HG03521 (cell line): ENCODE data around the gene PSME3.
"Not testable (repeated sequence)": the region's sequence is repeated elsewhere in the genome, so short reads cannot be mapped to it uniquely, and the experiment has no call there.

ENCODE experiments used
- ATAC-seq: cut with Tn5 transposase; IDR thresholded peaks from one replicate; pipeline ENCODE4 v1.9.1; 2021; ENCODE audit warnings: mild to moderate bottlenecking, moderate library complexity; ENCODE audit not compliant: unreplicated experiment

PSME3 gene

DNA sequence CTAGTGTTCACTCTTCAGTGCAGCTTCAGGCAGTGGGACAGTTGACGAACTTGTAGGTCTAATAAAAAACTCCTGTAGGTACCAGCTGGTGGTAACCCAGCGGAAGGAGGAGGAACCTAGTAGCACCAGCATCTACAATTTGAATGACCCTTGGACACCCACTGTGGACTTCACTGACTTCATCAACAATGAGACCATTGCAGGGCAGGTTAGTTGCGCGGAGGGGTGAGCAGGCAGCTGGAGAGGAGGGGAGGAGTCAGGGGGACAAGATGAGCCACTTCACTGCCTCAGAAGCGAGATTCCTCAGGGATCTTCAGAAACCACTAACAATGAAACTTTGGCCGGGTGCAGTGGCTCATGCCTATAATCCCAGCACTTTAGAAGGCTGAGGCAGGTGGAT is 40.1 kb downstream of the PSME3 start:
- ATAC-seq = no peak

- ATAC-seq = not testable (repeated sequence)
These were observed 40.9 kb downstream of the PSME3 start for GRCh38 chr17:42873932-42874695.

DNA sequence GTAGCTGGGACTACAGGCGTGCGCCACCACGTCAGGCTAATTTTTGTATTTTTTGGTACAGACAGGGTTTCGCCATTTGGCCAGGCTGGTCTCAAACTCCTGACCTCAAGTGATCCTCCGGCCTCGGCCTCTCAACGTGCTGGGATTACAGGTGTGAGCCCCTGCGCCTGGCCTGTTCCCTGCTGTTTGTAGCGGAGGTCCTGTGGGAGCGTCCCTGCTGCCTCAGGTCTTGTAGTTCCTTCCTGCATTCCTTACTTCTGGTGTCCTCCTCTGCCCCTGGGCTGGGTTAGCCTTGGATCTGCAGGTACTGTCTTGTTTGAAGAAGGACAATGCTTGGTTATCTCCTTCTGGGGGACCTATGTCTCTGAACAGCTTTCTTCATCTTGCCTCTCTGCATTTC is 43.8 kb downstream of the PSME3 start:
- ATAC-seq = no peak

DNA sequence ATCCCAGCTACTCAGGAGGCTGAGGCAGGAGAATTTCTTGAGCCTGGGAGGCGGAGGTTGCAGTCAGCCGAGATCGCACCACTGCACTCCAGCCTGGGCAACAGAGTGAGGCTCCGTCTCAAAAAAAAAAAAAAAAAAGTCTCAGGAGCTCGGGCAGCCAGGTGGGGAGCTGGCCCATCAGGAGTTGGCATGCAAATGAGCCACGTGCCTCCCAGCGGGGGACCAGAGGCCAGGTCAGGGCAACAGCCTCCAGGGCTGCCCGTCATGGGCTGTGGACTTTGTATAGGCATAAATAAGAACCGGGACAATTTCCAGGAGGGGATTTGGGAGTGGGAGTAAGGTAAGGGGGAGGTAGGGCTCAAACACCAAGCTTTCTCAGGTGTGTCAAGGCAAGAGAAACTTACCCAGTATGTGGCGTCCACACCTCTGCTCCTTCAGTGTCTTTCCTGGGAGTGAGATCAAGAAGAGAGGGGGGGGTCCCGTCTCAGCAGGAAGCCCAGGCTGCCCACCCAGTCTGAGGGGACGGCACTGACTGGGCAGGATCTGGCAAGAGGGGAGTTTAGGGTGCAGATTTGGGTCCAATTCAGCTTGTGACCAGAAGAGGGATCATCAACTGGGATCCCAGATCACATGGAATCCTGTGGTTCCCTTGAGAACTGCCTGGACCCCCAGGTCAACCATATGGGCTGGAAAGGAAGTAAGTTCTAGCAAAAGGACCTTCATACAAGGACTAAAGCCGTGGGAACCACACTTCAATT is 45.1 kb downstream of the PSME3 start:
- ATAC-seq = no peak

GRCh38 chr17:42878924-42879595 is 45.9 kb downstream of the PSME3 start:
- no peak for ATAC-seq

DNA sequence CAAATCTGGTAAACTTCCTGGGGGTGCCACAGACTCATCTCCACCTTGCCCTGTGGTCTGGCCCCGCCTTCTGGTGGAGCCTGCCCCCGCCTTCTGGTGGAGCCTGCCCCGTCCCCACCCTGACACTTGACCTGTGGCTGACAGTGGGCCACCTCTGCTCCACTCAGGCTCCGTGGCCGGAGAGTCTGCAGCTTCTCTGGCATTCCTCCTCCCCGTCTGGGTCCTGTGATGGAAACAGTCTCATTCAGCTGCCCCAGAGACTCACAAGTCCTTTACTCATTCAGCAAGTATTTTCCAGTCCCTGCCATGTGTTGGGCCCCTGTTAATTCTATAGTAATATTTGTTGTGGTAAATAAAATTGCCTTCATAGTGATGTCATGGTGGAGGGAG is 46.4 kb downstream of the PSME3 start:
- no peak for ATAC-seq

GRCh38 chr17:42880776-42881310 is 47.6 kb downstream of the PSME3 start:
- ATAC-seq = no peak

DNA sequence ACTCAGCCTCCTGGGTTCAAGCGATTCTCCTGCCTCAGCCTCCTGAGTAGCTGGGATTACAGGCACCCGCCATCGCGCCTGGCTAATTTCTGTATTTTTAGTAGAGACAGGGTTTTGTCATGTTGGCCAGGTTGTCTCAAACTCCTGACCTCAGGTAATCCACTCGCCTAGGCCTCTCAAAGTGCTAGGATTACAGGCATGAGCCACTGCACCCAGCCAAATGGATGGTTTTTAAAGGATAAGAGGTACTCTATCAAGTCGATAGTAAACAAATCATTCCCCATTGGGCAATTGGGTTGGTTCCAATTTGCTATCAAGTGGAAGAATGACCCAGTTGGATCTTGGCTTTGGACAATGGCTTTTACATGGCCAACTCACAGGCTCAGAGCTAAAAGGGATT is 48.5 kb downstream of the PSME3 start:
- not testable (repeated sequence) for ATAC-seq

- no peak for ATAC-seq
These were observed 49.0 kb downstream of the PSME3 start for GRCh38 chr17:42882166-42882565.

DNA sequence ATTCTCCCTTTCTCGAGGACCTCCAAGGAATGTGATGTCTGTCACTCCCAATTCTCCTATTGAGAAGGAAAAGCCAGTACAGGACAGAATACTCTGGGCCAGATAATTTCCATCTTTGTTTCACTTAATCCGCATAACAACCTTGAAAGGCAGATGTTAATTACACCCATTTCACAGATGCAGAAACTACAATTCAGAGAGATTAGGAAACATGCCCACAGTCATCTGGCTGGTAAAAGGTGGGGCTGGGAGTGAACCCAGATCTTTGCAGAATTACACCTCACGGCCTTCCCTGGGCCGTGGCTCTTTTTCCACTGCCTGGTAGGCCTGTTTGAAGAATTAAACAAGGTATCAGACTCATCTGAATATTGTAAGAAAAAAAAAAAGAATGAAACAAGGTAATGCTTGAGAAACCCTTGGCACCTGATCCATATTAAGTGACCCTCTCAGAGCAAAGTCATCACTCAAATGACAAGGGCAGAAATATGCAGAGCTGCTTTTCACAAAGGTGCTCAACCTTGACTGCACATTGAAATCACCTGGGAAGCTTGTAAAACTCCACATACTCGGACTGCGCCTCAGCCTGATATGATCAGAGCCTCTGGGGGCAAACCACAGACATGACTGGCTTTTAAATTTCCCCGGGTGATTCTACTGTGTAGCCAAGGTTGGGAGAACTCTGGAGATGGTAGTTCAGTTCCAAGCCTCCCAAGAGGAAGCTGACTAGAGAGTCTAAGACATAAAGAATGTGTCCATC is 50.8 kb downstream of the PSME3 start:
- no peak for ATAC-seq

- not testable (repeated sequence) for ATAC-seq
These were observed 52.6 kb downstream of the PSME3 start for GRCh38 chr17:42885806-42886205.

- no peak for ATAC-seq
These were observed 53.3 kb downstream of the PSME3 start for GRCh38 chr17:42886283-42887176.

- ATAC-seq = no peak
These were observed 56.6 kb downstream of the PSME3 start for GRCh38 chr17:42889809-42890208.

DNA sequence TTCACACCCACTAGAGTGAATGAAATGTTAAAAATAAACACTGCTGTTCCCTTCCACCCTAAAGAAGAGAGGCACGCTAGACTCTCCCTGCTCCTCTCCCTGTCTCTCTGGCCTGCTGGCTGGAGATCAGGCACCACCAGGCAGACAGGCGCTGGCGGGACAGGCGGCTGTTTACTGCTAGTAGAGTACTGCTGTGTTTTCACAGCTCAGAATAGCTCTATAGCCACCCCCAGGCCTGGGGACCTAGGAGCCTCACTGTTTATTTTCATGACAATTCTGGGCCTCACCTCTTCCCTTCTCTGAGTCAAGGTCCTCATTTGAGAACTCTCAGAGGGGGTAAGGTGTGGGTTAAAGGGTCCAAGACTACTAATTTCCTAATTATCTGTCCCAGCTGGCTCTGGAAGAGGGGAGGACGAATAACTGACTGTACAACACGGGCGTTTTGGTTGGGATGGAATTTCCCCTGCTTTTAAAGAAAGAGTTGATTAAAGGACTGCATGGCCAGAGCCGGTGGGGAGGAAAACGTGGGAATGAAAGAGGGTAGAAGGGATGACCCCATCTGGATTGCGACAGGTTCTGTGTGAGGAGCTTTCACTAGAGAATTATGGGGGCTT is 58.4 kb downstream of the PSME3 start:
- ATAC-seq = no peak

DNA sequence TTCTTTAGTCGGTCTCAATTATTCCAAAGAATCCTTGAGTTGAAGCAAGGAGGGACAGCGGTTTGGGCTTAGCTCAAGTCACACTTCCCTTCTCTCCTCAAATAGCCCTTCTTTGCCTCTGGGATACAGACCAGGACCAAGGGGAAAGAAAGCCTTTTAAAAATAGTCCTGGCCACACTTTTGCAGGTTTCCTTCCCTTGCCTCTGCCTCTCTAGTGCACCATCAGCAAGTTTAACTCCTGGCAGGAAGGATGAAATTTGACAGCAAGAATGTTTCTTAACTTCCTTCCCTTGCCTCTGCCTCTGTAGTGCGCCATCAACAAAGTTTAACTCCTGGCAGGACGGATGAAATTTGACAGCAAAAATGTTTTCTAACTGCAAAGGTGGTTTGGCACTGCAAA is 60.2 kb downstream of the PSME3 start:
- ATAC-seq = no peak
